PC-3 (cell line): Measurements from ENCODE around the gene KLHL40.

Source experiments
- CTCF ChIP-seq: fragments of 300-600 bp; sonication (generic); conservative IDR thresholded peaks from 2 replicates; pipeline ENCODE4 v1.5.1; 2017; ENCODE audit warnings: antibody characterized with exemption, low read depth, mild to moderate bottlenecking, low read length
- EZH2 ChIP-seq: fragments of 300-600 bp; sonication (generic); IDR thresholded peaks from one replicate; pipeline ENCODE4 v1.6.1; 2017; ENCODE audit warnings: antibody characterized with exemption, mild to moderate bottlenecking, low read length; ENCODE audit not compliant: unreplicated experiment
- EZH2phosphoT487 ChIP-seq: fragments of 300-600 bp; sonication (generic); IDR thresholded peaks from 2 replicates; pipeline ENCODE4 v1.6.1; 2018; ENCODE audit warnings: mild to moderate bottlenecking, antibody characterized with exemption, low read length, borderline replicate concordance

- TF ChIP-seq EZH2 = no peak
- no peak for TF ChIP-seq CTCF
- TF ChIP-seq EZH2phosphoT487 = no peak
Observed at GRCh38 chr3:42649006-42649405, 36.3 kb upstream of the KLHL40 start.
